Measurements from ENCODE around the gene PCGF2. TPM values are rescaled to one million over a fixed set of nuclear protein-coding genes. Genes with fewer than 3 reads are reported as not detected.

The PCGF2 gene
- total RNA-seq, 4 donors from 2014 or later = 8.5 to 13.5 (median 10.9) TPM

DNA sequence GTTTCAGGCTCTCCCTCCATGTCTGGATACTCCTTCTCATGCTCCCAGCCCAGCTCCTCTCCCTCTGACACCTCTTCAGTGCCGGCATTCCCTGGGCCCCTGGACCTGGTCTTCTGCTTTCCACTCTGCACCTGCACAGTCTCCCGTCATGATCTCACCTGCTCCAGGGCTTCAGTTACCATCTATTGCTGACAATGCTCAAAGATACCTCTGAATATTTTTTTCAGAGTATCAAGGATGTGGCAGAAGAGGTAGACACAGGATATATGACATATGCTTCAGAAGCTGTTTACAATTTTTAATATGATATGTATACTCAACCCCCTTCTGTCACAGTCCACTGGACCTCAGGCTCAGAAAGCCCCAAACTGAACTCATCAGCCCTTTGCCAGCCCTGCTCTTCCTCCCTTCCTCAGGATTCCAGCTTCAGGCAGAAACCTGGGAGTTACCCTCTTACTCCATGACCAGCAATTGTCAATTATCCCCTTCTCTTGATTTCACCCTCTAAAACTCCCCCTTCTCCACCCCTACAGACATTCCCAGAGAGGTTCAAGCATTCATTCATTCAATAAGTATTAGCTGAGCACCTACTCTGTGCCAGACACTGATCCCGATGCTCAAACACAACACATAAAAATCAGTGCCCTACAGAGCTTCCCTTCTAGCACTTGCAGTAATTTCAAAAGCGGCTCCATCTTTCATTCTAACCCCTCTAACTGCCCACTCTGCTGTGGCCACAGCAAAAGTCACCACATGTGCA lies 50.9 kb downstream of the PCGF2 start:
- Histone ChIP-seq H3K9me3 (no peaks in the 10 kb centered on the region), H3K4me3 (replicated peaks in 1 of 3) (no peak overlapping the region), H3K27ac (no peak overlapping the region), H3K4me1 (peaks cover 5 to 30% of the 10 kb centered on the region in 2 donors), H3K36me3 (no peaks in the 10 kb centered on the region), H3K27me3 (no peaks in the 10 kb centered on the region)
- intact Hi-C loops (cut with DNase I) = no loop called here
- DNase-seq = no peak
- TF ChIP-seq, protein P1, sequence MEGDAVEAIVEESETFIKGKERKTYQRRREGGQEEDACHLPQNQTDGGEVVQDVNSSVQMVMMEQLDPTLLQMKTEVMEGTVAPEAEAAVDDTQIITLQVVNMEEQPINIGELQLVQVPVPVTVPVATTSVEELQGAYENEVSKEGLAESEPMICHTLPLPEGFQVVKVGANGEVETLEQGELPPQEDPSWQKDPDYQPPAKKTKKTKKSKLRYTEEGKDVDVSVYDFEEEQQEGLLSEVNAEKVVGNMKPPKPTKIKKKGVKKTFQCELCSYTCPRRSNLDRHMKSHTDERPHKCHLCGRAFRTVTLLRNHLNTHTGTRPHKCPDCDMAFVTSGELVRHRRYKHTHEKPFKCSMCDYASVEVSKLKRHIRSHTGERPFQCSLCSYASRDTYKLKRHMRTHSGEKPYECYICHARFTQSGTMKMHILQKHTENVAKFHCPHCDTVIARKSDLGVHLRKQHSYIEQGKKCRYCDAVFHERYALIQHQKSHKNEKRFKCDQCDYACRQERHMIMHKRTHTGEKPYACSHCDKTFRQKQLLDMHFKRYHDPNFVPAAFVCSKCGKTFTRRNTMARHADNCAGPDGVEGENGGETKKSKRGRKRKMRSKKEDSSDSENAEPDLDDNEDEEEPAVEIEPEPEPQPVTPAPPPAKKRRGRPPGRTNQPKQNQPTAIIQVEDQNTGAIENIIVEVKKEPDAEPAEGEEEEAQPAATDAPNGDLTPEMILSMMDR (IDR thresholded peaks at IDR 0.05) = no peak
- TF ChIP-seq POLR2A (IDR thresholded peaks at IDR 0.05) = no peak
- 76 to 85% methylated on average over 4 of the region's 4 CpGs for WGBS, 2 donors

DNA sequence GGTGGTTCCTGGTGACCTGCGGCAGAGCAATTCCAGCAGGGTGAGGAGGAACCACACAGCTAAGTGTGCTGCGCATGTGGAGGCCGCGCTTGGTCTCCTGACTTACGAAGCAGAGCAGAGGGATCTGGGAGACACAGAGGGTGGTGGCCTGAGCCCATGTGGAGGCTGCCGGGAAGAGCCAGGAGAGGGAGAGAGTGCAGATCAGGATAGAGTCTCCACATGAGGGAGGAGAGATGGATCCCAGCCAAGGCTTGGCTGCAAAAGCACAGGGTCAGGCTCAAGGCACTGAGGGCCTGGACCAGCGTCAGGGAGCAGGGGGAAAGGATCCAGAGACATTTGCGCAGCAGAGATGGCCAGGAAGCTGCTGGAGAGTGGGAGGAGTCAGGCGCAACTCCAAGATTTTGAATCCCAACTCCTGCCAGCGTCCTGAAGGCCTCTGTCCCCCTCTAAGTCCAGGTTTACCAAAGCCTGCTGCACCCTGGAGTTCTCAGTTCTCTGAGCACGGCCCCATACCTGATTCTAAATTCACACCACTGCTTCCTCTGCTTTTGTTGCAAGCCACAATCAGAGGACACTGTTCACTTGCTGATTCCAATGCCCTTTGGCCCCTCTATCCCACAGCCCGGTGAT lies 54.3 kb downstream of the PCGF2 start:
- WGBS, 2 donors = 49 to 52% methylated on average over 12 of the region's 12 CpGs
- H3K9me3 ChIP-seq = no peaks in the 10 kb centered on the region
- TF ChIP-seq, protein P1 (IDR thresholded peaks at IDR 0.05) = no peak
- TF ChIP-seq POLR2A (IDR thresholded peaks at IDR 0.05) = no peak
- peak overlapping the region; percentile 21 to 44 (median 41) for H3K27ac ChIP-seq
- H3K27me3 ChIP-seq = no peaks in the 10 kb centered on the region
- intact Hi-C loops (cut with DNase I) = no loop called here
- peaks cover 0 to 13% of the 10 kb centered on the region in 2 donors for H3K4me1 ChIP-seq
- peak; percentile 66 to 70 for DNase-seq
- no peak overlapping the region for H3K4me3 ChIP-seq (replicated peaks in 1 of 3)
- H3K36me3 ChIP-seq = no peaks in the 10 kb centered on the region

DNA sequence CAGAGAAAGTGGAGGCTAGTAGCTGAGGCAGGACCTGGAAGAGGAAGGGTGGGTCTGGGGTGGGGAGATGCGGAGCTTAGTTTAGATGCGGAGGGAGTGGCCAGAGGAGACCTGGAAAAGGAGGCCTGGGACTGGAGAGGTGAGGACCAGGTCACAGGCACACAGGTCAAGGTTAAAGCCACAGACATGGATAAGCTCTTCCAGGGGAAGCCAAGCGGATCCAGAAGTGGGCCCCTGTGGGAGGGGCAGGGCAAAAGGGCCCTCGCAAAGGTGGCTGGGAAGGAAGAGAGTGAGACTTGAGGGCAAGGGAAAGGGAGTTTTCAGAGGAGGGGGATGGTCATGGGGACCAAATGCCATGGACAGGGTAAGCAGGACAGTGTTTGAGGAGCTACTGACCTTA lies 57.0 kb downstream of the PCGF2 start:
- no peak for TF ChIP-seq POLR2A (IDR thresholded peaks at IDR 0.05)
- TF ChIP-seq, protein P1 (IDR thresholded peaks at IDR 0.05) = no peak
- Histone ChIP-seq H3K4me3 (replicated peaks in 1 of 3) (no peak overlapping the region), H3K27me3 (no peaks in the 10 kb centered on the region), H3K36me3 (no peaks in the 10 kb centered on the region), H3K9me3 (no peaks in the 10 kb centered on the region), H3K27ac (no peak overlapping the region), H3K4me1 (peaks cover 0 to 13% of the 10 kb centered on the region in 2 donors)
- intact Hi-C loops (cut with DNase I) = no loop called here
- no peak for DNase-seq
- WGBS, 2 donors = 83 to 85% methylated on average over 4 of the region's 4 CpGs

DNA sequence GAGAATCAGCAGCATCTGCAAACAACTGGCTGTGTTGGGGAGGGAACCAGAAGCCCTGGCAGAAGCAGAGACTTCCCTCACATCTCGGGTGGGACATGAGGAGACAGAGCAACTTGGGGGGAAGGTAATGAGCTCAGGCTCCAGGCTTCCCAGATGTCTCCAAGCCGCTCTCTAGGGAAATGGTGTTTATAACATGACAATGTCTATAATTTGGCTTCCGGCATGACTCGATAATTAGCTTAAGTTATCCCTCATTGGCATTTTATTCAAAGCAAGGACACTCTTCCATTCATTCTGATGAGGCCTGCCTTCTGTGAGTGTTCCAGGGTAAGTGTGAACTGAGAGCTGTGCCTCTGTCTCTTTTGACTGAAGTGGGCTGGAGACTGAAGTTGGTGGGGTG lies 57.8 kb downstream of the PCGF2 start:
- H3K27me3 ChIP-seq = no peaks in the 10 kb centered on the region
- intact Hi-C loops (cut with DNase I) = no loop called here
- WGBS, 2 donors = 86 to 94% methylated on average over 4 of the region's 4 CpGs
- H3K27ac ChIP-seq = no peak overlapping the region
- H3K4me3 ChIP-seq (replicated peaks in 1 of 3) = no peak overlapping the region
- no peaks in the 10 kb centered on the region for H3K36me3 ChIP-seq
- H3K9me3 ChIP-seq = no peaks in the 10 kb centered on the region
- H3K4me1 ChIP-seq = peaks cover 0 to 13% of the 10 kb centered on the region in 2 donors
- no peak for DNase-seq
- TF ChIP-seq POLR2A (IDR thresholded peaks at IDR 0.05) = no peak
- TF ChIP-seq, protein P1 (IDR thresholded peaks at IDR 0.05) = no peak

DNA sequence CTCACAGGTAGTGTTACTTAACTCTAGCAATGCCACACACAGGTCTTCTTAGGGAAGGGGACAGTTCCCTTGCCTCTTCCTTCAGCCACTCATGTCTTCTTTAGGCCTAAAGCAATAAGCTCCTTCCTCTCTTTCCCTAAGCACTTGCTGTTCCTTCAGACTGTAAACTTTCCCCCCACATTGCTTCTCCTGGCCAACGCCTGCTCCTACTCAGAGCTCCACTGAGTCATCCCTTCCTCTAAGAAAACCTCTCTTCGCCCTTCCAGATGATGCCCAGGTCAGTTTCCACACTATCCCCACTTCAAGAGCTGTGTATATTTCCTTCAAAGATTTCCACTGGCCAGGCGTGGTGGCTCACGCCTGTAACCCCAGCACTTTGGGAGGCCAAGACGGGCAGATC lies 60.9 kb downstream of the PCGF2 start:
- Histone ChIP-seq H3K9me3 (no peaks in the 10 kb centered on the region), H3K4me1 (no peaks in the 10 kb centered on the region), H3K4me3 (replicated peaks in 1 of 3) (no peak overlapping the region), H3K36me3 (no peaks in the 10 kb centered on the region), H3K27ac (no peak overlapping the region), H3K27me3 (no peaks in the 10 kb centered on the region)
- intact Hi-C loops (cut with DNase I) = no loop called here
- DNase-seq = no peak
- 97 to 98% methylated on average over 5 of the region's 5 CpGs for WGBS, 2 donors
- TF ChIP-seq, protein P1 (IDR thresholded peaks at IDR 0.05) = no peak
- no peak for TF ChIP-seq POLR2A (IDR thresholded peaks at IDR 0.05)
